HepG2 (cell line): ENCODE measurements around the gene SERTAD2. TPM values are rescaled to one million over a fixed set of nuclear protein-coding genes. Genes with fewer than 3 reads are reported as not detected.

ENCODE experiments used
- ARHGAP35 ChIP-seq: sonication (generic); formaldehyde crosslinking; IDR thresholded peaks from 2 replicates; pipeline ENCODE4 v1.9.0; 2022; ENCODE audit warnings: mild to moderate bottlenecking, inconsistent platforms, moderate library complexity, missing genetic modification reagents, borderline replicate concordance
- ATF1 ChIP-seq: IDR thresholded peaks from 2 replicates; pipeline ENCODE4 v1.6.1; 2016; ENCODE audit warnings: mild to moderate bottlenecking, control low read depth
- DZIP1 ChIP-seq: sonication (generic); formaldehyde crosslinking; IDR thresholded peaks from 2 replicates; pipeline ENCODE4 v1.5.0; 2020; ENCODE audit warnings: mild to moderate bottlenecking, missing genetic modification reagents
- HOXA3 ChIP-seq: sonication (generic); formaldehyde crosslinking; IDR thresholded peaks from 2 replicates; pipeline ENCODE4 v1.5.0; 2020; ENCODE audit warnings: missing genetic modification reagents
- PAXIP1 ChIP-seq: sonication (generic); formaldehyde crosslinking; conservative IDR thresholded peaks from 2 replicates; pipeline ENCODE4 v1.4.0; 2020; ENCODE audit warnings: mild to moderate bottlenecking, missing genetic modification reagents, moderate library complexity
- REST ChIP-seq, 2 experiments: IDR thresholded peaks; 2 replicates each; pipeline ENCODE4 v1.6.1; 2011 to 2012; ENCODE audit warnings: low read length in 2 of 2, borderline replicate concordance in 1 of 2, low read depth in 1 of 2, mild to moderate bottlenecking in 1 of 2, moderate library complexity in 1 of 2
- SAP130 ChIP-seq: IDR thresholded peaks from 2 replicates; pipeline ENCODE4 v1.6.1; 2016; ENCODE audit warnings: low read depth
- YY1 ChIP-seq: IDR thresholded peaks from 2 replicates; pipeline ENCODE4 v1.6.1; 2011; ENCODE audit warnings: low read length, low read depth, moderate library complexity, mild to moderate bottlenecking; ENCODE audit not compliant: insufficient read depth, insufficient replicate concordance
- ZFX ChIP-seq: sonication (generic); formaldehyde crosslinking; IDR thresholded peaks from 2 replicates; pipeline ENCODE4 v1.4.0; 2020; ENCODE audit warnings: mild to moderate bottlenecking, low read depth, missing genetic modification reagents, moderate library complexity
- ZNF280B ChIP-seq: sonication (generic); formaldehyde crosslinking; IDR thresholded peaks from 2 replicates; pipeline ENCODE4 v1.5.0; 2020; ENCODE audit warnings: missing genetic modification reagents, mild to moderate bottlenecking, borderline replicate concordance
- ZNF691 ChIP-seq: sonication (generic); formaldehyde crosslinking; IDR thresholded peaks from 2 replicates; pipeline ENCODE4 v1.4.0; 2020; ENCODE audit warnings: missing genetic modification reagents, low read depth, mild to moderate bottlenecking, borderline replicate concordance
- ZNF747 ChIP-seq: sonication (generic); formaldehyde crosslinking; IDR thresholded peaks from 2 replicates; pipeline ENCODE4 v1.8.1; 2023; ENCODE audit warnings: missing genetic modification reagents, mild to moderate bottlenecking, borderline replicate concordance
- ZNF776 ChIP-seq: sonication (generic); formaldehyde crosslinking; IDR thresholded peaks from 2 replicates; pipeline ENCODE4 v1.4.0; 2020; ENCODE audit warnings: mild to moderate bottlenecking, missing genetic modification reagents
- polyA plus RNA-seq, 8 experiments: library from polyadenylated mRNA; depleted of rRNA in 3 of 8; stranded (reverse) in 7 of 8; unstranded in 1 of 8; fragments of >200 nt; fragmentation: Illumina TruSeq in 4 of 8; extraction: Trizol in 4 of 8; gene quantifications; 2 replicates each; pipeline versions ENCODE4 v1.2.1 to v1.2.3, GENCODE V29; 2011 to 2016; ENCODE audit warnings: low read depth in 4 of 8, missing spikeins in 1 of 8, mixed read lengths in 1 of 8; ENCODE audit not compliant: insufficient read depth in 1 of 8
- total RNA-seq, 5 experiments: library from RNA; depleted of rRNA; stranded (reverse); fragments of >200 nt; fragmentation: Illumina TruSeq; extraction: Trizol; gene quantifications; 2 replicates each; pipeline ENCODE4 v1.2.3, GENCODE V29; 2016; ENCODE audit warnings: low read depth in 1 of 5

SERTAD2 gene
- total and polyA plus RNA-seq, 2 of the 13 experiments (the other 11 are each of a cell fraction or from before 2014, with no cell fraction given), result 6.7 to 22.6 TPM

- TF ChIP-seq PAXIP1 (CRISPR knock-in tag), result no peak
- TF ChIP-seq ZNF691 (CRISPR knock-in tag), result no peak
- TF ChIP-seq HOXA3 (CRISPR knock-in tag), result peak; percentile 23; the same call in 1 of the 2 replicates
- no peak for TF ChIP-seq ZFX (CRISPR knock-in tag)
- no peak for TF ChIP-seq REST (IDR thresholded peaks at IDR 0.05; ENCODE audit: borderline replicate concordance in 1 of 2, low read depth in 1 of 2, low read length in 2 of 2)
- TF ChIP-seq ARHGAP35 (CRISPR knock-in tag), result 0 out of 2 replicates have a peak, but pooled peaks have one; percentile 53
- TF ChIP-seq DZIP1, result no peak
- TF ChIP-seq ZNF776 (CRISPR knock-in tag), result no peak
- TF ChIP-seq YY1, result no peak
- TF ChIP-seq ZNF747 (CRISPR knock-in tag), result no peak
- 0 out of 2 replicates have a peak, but pooled peaks have one; percentile 19 for TF ChIP-seq ZNF280B (CRISPR knock-in tag)
- TF ChIP-seq ATF1 (CRISPR knock-in tag), result no peak
- TF ChIP-seq SAP130 (CRISPR knock-in tag), result peak; percentile 17; the same call in 1 of the 2 replicates
These were observed 46.1 kb downstream of the SERTAD2 start (continued) for GRCh38 chr2:64607381-64608304.
